Natural killer cell (primary cell): ENCODE results near the gene GNGT1. TPM values are rescaled to one million over a fixed set of nuclear protein-coding genes. Genes with fewer than 3 reads are reported as not detected.

ENCODE experiments used
- ATAC-seq, 3 donors: fragments of 150-1000 bp in 2 of 3; fragments of 200-7000 bp in 1 of 3; cut with Tn5 transposase; 1 replicate in 1 of 3; 2 replicates in 2 of 3; pipeline ENCODE4 v1.10.0; 2021; ENCODE audit warnings: mild to moderate bottlenecking in 2 of 3, moderate library complexity in 2 of 3
- DNase-seq, 2 donors: peaks; one replicate each; pipeline versions ENCODE4 v3.0.0 to v3.0.0-alpha.2; 2013 to 2021; ENCODE audit warnings: mixed read lengths in 1 of 2
- H3K27ac ChIP-seq: one replicate; pipeline ENCODE4 v1.5.1; 2013; ENCODE audit warnings: mild to moderate bottlenecking, low read length
- H3K27me3 ChIP-seq: one replicate; pipeline ENCODE4 v1.6.1; 2013; ENCODE audit warnings: low read length; ENCODE audit not compliant: control insufficient read depth, insufficient read depth
- H3K36me3 ChIP-seq: one replicate; pipeline ENCODE4 v1.6.1; 2013; ENCODE audit warnings: low read length; ENCODE audit not compliant: control insufficient read depth, insufficient read depth
- H3K4me1 ChIP-seq: one replicate; pipeline ENCODE4 v1.6.1; 2013; ENCODE audit warnings: low read length; ENCODE audit not compliant: control insufficient read depth, insufficient read depth
- H3K4me3 ChIP-seq: one replicate; pipeline ENCODE4 v1.5.1; 2013; ENCODE audit warnings: low read length
- H3K9me3 ChIP-seq: one replicate; pipeline ENCODE4 v1.6.1; 2013; ENCODE audit warnings: low read length; ENCODE audit not compliant: control insufficient read depth, insufficient read depth
- H3K27ac Mint-ChIP-seq, 2 donors: one replicate each; pipeline ENCODE4 v1.8.0; 2022; ENCODE audit warnings: mild to moderate bottlenecking in 2 of 2, mixed read lengths in 2 of 2, moderate library complexity in 1 of 2
- H3K27me3 Mint-ChIP-seq, 2 donors: one replicate each; pipeline ENCODE4 v1.8.0; 2022; ENCODE audit warnings: low read depth in 2 of 2, mixed read lengths in 2 of 2
- H3K36me3 Mint-ChIP-seq: one replicate; pipeline ENCODE4 v1.8.0; 2022; ENCODE audit warnings: mixed read lengths
- H3K4me1 Mint-ChIP-seq, 2 donors: one replicate each; pipeline ENCODE4 v1.8.0; 2022; ENCODE audit warnings: mixed read lengths in 2 of 2
- H3K4me3 Mint-ChIP-seq: one replicate; pipeline ENCODE4 v1.8.0; 2022; ENCODE audit warnings: mild to moderate bottlenecking, moderate library complexity, mixed read lengths
- H3K9me3 Mint-ChIP-seq, 2 donors: one replicate each; pipeline ENCODE4 v1.8.0; 2022; ENCODE audit warnings: mixed read lengths in 2 of 2
- WGBS: methylation state at CpG from one replicate; pipeline ENCODE4 v1.1.7; 2013; ENCODE audit warnings: missing lambda C conversion rate; ENCODE audit not compliant: insufficient coverage; 5-methylcytosine and 5-hydroxymethylcytosine counted together
- intact Hi-C: fragments of 100-400 bp; cut with micrococcal nuclease; formaldehyde crosslinking; loops from one replicate; pipeline ENCODE4 v1.14.2; 2022
- total RNA-seq, 4 donors: library from RNA; stranded (reverse); fragments of 120-200 nt in 1 of 4; gene quantifications; one replicate each; pipeline versions ENCODE4 v1.2.3 to v1.2.4, GENCODE V29; 2013 to 2022
- TF ChIP-seq, protein P1 (sequence below): fragments of 200-600 bp; IDR thresholded peaks from one replicate; pipeline ENCODE4 v1.8.0; 2022; ENCODE audit warnings: antibody characterized with exemption

Gene GNGT1
- total RNA-seq, 3 donors from 2014 or later (not counting 1 experiment from before 2014, with no cell fraction given), result not detected

DNA sequence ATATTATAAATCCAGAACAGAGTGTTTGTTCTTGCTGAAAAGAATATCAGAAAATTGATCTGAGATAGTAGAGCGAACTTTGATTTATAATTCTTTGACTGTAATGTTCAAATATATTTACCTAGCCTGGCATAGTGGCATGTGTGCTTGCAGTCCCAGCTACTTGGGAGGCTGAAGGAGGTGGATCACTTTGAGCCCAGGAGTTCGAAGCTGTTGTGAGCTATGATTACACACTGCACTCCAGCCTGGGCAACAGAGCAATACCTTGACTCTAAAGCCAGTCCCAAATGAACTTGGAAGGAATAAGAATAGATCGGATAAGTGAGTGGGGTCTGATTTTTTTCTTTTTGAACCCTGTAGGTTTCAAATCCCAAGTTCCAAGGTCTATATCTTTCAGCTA lies 38.7 kb downstream of the GNGT1 start:
- Histone ChIP-seq H3K27ac (no peak overlapping the region), H3K36me3 (no peaks in the 10 kb centered on the region), H3K4me1 (no peaks in the 10 kb centered on the region), H3K4me3 (no peak overlapping the region), H3K9me3 (no peaks in the 10 kb centered on the region), H3K27me3 (peaks cover 4% of the 10 kb centered on the region)
- peaks cover 18 to 23% of the 10 kb centered on the region in 2 donors for H3K27me3 Mint-ChIP-seq
- ATAC-seq (no peak), DNase-seq (no peak)
- no peaks in the 10 kb centered on the region for H3K36me3 Mint-ChIP-seq
- TF ChIP-seq, protein P1, sequence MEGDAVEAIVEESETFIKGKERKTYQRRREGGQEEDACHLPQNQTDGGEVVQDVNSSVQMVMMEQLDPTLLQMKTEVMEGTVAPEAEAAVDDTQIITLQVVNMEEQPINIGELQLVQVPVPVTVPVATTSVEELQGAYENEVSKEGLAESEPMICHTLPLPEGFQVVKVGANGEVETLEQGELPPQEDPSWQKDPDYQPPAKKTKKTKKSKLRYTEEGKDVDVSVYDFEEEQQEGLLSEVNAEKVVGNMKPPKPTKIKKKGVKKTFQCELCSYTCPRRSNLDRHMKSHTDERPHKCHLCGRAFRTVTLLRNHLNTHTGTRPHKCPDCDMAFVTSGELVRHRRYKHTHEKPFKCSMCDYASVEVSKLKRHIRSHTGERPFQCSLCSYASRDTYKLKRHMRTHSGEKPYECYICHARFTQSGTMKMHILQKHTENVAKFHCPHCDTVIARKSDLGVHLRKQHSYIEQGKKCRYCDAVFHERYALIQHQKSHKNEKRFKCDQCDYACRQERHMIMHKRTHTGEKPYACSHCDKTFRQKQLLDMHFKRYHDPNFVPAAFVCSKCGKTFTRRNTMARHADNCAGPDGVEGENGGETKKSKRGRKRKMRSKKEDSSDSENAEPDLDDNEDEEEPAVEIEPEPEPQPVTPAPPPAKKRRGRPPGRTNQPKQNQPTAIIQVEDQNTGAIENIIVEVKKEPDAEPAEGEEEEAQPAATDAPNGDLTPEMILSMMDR, result no peak
- H3K4me3 Mint-ChIP-seq, result no peak overlapping the region
- WGBS, result 64% methylated on average over 2 of the region's 3 CpGs
- no peaks in the 10 kb centered on the region for H3K4me1 Mint-ChIP-seq
- no peak overlapping the region for H3K27ac Mint-ChIP-seq
- intact Hi-C loops, result no loop called here
- H3K9me3 Mint-ChIP-seq, result no peaks in the 10 kb centered on the region

DNA sequence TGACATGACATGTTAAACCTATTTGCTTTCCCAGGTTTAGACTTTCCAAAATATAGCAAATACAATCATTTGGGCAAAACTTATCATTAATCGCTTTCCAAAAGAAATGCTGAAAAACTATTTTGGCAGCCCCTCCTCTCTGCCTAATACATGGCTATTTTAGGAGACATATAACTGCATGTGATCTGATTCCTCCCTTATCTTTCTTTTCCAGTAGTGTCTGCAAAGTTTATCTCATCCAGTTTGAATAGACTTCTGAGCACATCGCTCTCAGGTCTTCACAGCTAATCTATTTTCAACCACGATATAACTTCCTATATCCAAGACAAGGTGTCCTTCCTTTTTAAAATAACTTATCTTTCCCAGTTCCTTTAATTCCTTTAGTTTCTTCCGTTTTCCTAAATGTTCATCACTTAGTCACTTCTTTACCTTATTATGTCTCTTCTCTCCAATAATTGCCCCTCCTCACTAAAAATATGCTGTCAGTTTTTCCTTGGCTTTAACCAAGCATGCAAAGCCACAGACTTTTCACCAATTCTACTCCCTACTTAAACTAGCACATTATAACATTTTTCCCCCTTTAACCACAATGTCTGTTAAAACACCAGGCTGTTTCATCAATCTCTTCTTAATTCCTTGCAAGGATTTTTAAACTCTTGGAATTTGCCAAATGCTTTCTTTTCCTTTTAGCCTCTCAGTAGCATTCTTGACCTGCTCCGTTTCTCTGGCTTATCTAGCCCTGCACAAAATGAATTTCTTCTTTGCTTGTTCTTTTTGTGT lies 39.6 kb downstream of the GNGT1 start:
- H3K36me3 ChIP-seq, result no peaks in the 10 kb centered on the region
- ATAC-seq (no peak), DNase-seq (no peak)
- peaks cover 4% of the 10 kb centered on the region for H3K27me3 ChIP-seq
- no peak overlapping the region for H3K4me3 Mint-ChIP-seq
- intact Hi-C loops, result no loop called here
- TF ChIP-seq, protein P1, result no peak
- 43% methylated on average over 5 of the region's 5 CpGs for WGBS
- H3K27me3 Mint-ChIP-seq, result peaks cover 11 to 14% of the 10 kb centered on the region in 2 donors
- no peaks in the 10 kb centered on the region for H3K9me3 ChIP-seq
- H3K9me3 Mint-ChIP-seq, result no peaks in the 10 kb centered on the region
- H3K4me1 Mint-ChIP-seq, result no peaks in the 10 kb centered on the region
- no peaks in the 10 kb centered on the region for H3K4me1 ChIP-seq
- no peaks in the 10 kb centered on the region for H3K36me3 Mint-ChIP-seq
- H3K27ac Mint-ChIP-seq, result no peak overlapping the region
- no peak overlapping the region for H3K27ac ChIP-seq
- H3K4me3 ChIP-seq, result no peak overlapping the region

DNA sequence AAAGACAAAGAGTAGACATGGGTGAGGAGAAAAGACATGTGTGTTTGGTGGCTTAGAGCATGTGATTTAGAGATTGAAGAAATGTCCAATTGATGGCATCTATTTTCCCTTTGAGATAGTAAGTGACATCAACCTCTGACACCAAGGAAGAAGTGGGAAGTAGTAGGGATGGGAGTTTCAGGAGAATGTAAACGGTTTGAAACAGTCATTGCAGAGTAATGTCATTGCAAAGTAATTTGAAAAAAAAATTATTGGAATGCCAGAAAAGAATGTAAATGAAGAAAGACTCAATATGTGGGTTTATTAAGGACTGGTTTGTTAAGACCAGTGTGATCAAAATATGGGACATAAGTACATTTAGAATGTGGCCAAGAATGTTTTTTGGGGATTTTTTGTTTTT lies 41.7 kb downstream of the GNGT1 start:
- H3K4me3 Mint-ChIP-seq, result no peak overlapping the region
- no peak overlapping the region for H3K27ac Mint-ChIP-seq
- peaks cover 9 to 11% of the 10 kb centered on the region in 2 donors for H3K27me3 Mint-ChIP-seq
- H3K9me3 Mint-ChIP-seq, result no peaks in the 10 kb centered on the region
- ATAC-seq, result no peak
- TF ChIP-seq, protein P1, result no peak
- H3K4me1 Mint-ChIP-seq, result no peaks in the 10 kb centered on the region
- intact Hi-C loops, result no loop called here
- no peaks in the 10 kb centered on the region for H3K9me3 ChIP-seq
- H3K36me3 ChIP-seq, result no peaks in the 10 kb centered on the region
- H3K4me1 ChIP-seq, result no peaks in the 10 kb centered on the region
- no peak overlapping the region for H3K27ac ChIP-seq
- H3K36me3 Mint-ChIP-seq, result no peaks in the 10 kb centered on the region
- peaks cover 4% of the 10 kb centered on the region for H3K27me3 ChIP-seq
- no peak for DNase-seq
- 83% methylated on average over 1 of the region's 1 CpG for WGBS
- H3K4me3 ChIP-seq, result no peak overlapping the region

DNA sequence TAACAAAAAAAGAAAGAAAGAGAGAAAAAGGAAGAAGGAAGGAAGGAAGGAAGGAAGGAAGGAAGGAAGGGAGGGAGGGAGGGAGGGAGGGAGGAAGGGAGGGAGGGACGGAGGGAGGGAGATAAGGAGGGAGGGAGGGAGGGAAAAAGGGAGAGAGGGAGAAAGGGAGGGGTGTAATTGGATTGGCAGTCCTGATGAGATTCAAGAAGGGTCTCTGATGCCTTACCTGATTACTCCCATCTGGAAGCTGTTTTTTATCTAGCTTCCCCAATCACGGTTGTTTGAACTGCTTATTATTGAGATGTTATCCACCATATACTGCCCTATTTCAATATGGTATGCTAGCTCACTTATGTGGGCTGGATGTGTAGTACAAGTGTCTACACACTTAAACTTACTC lies 42.5 kb downstream of the GNGT1 start:
- WGBS, result 86% methylated on average over 1 of the region's 2 CpGs
- intact Hi-C loops, result no loop called here
- TF ChIP-seq, protein P1, result no peak
- Mint-ChIP-seq H3K36me3 (no peaks in the 10 kb centered on the region), H3K9me3 (no peaks in the 10 kb centered on the region), H3K4me3 (no peak overlapping the region), H3K27me3 (peaks cover 4 to 5% of the 10 kb centered on the region in 2 donors), H3K4me1 (no peaks in the 10 kb centered on the region), H3K27ac (no peak overlapping the region)
- Histone ChIP-seq H3K4me1 (no peaks in the 10 kb centered on the region), H3K4me3 (no peak overlapping the region), H3K9me3 (no peaks in the 10 kb centered on the region), H3K36me3 (no peaks in the 10 kb centered on the region), H3K27ac (no peak overlapping the region), H3K27me3 (peaks cover 4% of the 10 kb centered on the region)
- ATAC-seq, result no peak
- DNase-seq, result no peak
